ENCODE data around the gene IMPA2. TPM values are rescaled to one million over a fixed set of nuclear protein-coding genes. Genes with fewer than 3 reads are reported as not detected.

The IMPA2 gene
- total and polyA plus RNA-seq, 11 donors: 18.1 to 73.0 (median 40.8) TPM

DNA sequence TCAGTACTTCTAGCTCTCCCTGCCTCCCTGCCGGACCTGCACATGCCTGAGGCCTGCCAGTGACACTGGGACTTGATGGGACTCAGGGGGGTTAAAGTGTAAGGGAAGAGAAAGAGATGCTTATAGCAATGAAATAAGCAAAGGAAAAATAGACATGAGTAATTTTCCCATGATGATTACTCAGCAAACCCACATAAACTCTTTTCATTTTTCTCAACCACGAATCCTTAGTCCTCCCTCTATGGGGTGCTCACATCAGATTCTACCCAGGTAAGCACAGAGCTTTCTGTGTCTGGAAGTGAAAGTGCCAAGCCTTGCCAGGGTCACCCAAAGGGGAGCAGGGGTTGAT, 67.5 kb downstream of the IMPA2 start:
- H3K4me3 ChIP-seq: no peak overlapping the region
- peaks cover 0 to 36% (median 0%) of the 10 kb centered on the region in 12 donors for H3K4me1 ChIP-seq
- H3K9me3 ChIP-seq: no peaks in the 10 kb centered on the region
- no peaks in the 10 kb centered on the region for H3K36me3 ChIP-seq
- ATAC-seq: no peak
- peaks cover 0 to 4% (median 0%) of the 10 kb centered on the region in 9 donors for H3K27me3 ChIP-seq
- TF ChIP-seq, protein P1, sequence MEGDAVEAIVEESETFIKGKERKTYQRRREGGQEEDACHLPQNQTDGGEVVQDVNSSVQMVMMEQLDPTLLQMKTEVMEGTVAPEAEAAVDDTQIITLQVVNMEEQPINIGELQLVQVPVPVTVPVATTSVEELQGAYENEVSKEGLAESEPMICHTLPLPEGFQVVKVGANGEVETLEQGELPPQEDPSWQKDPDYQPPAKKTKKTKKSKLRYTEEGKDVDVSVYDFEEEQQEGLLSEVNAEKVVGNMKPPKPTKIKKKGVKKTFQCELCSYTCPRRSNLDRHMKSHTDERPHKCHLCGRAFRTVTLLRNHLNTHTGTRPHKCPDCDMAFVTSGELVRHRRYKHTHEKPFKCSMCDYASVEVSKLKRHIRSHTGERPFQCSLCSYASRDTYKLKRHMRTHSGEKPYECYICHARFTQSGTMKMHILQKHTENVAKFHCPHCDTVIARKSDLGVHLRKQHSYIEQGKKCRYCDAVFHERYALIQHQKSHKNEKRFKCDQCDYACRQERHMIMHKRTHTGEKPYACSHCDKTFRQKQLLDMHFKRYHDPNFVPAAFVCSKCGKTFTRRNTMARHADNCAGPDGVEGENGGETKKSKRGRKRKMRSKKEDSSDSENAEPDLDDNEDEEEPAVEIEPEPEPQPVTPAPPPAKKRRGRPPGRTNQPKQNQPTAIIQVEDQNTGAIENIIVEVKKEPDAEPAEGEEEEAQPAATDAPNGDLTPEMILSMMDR (IDR thresholded peaks at IDR 0.05): no peak
- TF ChIP-seq POLR2A (IDR thresholded peaks at IDR 0.05): no peak
- WGBS, 4 donors: 62 to 71% (median 69%) methylated on average over 2 of the region's 2 CpGs
- H3K27ac ChIP-seq: no peak overlapping the region
- intact Hi-C loops (cut with DNase I): no loop called here
- DNase-seq: no peak

DNA sequence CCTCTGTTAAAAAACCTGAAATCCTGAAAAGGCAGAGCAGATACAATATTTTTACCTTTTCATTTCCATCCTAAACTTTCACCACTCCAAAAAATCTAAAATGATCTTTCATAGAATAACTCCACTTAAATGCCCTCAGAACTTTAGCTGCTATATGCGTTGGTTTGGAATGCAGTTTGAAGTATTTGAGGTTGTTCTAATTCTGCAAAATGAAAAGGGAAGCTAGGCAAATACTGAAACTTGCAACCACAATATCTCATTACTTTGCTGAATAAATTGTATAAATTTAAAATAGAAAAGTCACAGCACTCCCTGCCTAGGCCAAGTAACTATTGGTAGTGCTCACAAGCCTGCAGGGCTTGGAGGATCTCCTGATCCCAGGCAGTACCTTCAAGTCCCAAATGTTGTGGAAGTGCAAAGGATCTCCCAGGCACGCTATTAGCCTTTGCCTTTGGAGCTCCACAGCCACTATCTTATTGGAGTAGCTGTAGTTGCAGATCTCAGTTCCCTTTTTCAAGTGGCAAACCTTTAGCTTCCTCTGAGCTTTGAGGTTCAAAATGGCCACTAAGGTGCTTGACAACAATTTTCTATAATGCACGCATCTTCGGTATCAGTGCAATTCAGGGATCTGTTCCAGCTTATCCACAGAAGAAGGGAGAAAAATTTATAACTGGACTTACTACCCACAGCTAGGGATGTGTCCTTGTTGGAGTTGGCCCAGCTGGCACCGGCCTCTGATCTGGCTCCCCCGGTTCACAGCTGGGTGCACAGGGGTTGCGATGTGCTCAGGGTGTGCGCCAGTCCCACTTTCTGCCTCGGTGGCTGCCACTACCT, 68.9 kb downstream of the IMPA2 start:
- WGBS, 4 donors: 66 to 85% (median 69%) methylated on average over 9 of the region's 9 CpGs
- peak overlapping the region in 1 of 12 donors; percentile 13 for H3K27ac ChIP-seq
- H3K4me3 ChIP-seq: no peak overlapping the region
- TF ChIP-seq POLR2A (IDR thresholded peaks at IDR 0.05): no peak
- TF ChIP-seq, protein P1 (IDR thresholded peaks at IDR 0.05): no peak
- peaks cover 0 to 36% (median 0%) of the 10 kb centered on the region in 12 donors for H3K4me1 ChIP-seq
- ATAC-seq (no peak), DNase-seq (no peak)
- peaks cover 0 to 4% (median 0%) of the 10 kb centered on the region in 9 donors for H3K27me3 ChIP-seq
- no peaks in the 10 kb centered on the region for H3K36me3 ChIP-seq
- H3K9me3 ChIP-seq: no peaks in the 10 kb centered on the region
- intact Hi-C loops (cut with DNase I): no loop called here

DNA sequence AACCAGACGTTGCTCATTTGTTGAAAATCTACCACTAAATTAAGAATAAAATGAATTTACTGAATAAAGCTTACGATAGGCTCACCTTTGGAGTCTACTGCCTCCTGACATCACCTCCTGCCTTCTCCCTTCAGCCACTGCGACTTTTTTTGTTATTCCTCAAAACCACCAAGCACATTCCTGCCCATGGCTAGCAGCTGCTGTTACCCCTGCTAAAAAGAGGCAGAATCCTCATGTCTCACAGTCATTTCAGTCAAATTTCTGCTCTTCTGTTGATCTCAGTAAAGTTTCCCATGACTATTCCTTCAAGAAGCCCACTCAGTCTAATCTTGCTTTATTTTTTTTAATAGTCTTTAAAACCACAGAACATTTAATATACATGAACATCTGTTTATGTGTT, 71.6 kb downstream of the IMPA2 start:
- Histone ChIP-seq H3K36me3 (no peaks in the 10 kb centered on the region), H3K27ac (peak overlapping the region in 1 of 12 donors; percentile 62), H3K4me1 (peaks cover 0 to 36% (median 0%) of the 10 kb centered on the region in 12 donors), H3K9me3 (no peaks in the 10 kb centered on the region), H3K4me3 (no peak overlapping the region), H3K27me3 (no peaks in the 10 kb centered on the region)
- ATAC-seq (no peak), DNase-seq (no peak)
- no peak for TF ChIP-seq POLR2A (IDR thresholded peaks at IDR 0.05)
- TF ChIP-seq, protein P1 (IDR thresholded peaks at IDR 0.05): no peak
- 70 to 74% (median 72%) methylated on average over 3 of the region's 3 CpGs for WGBS, 4 donors
- intact Hi-C loops (cut with DNase I): no loop called here

DNA sequence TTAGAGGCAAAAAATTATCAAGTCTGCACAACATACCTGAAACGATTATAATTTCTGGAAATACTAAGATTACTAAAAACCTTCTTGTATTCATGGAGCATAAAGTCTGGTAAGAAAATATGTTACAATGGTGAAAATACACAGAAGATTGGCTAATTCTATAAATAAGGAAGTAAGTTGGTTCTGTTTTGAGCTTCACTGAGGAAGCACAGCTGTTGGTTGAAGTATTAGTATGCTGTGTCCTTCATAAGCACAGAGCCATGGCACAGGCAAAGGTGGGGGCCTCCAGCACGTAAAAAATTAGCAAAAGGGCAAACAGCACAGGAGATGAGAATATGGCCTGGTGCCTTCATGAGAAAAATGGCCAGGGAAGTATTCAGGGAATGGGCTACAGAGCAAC, 72.0 kb downstream of the IMPA2 start:
- Histone ChIP-seq H3K36me3 (no peaks in the 10 kb centered on the region), H3K9me3 (no peaks in the 10 kb centered on the region), H3K4me3 (no peak overlapping the region), H3K27ac (peak overlapping the region in 1 of 12 donors; percentile 62), H3K27me3 (no peaks in the 10 kb centered on the region), H3K4me1 (peaks cover 0 to 36% (median 0%) of the 10 kb centered on the region in 12 donors)
- intact Hi-C loops (cut with DNase I): no loop called here
- TF ChIP-seq, protein P1 (IDR thresholded peaks at IDR 0.05): no peak
- TF ChIP-seq POLR2A (IDR thresholded peaks at IDR 0.05): no peak
- ATAC-seq (peak in 1 of 4 donors; percentile 27), DNase-seq (no peak)
- 34 to 48% (median 38%) methylated on average over 2 of the region's 2 CpGs for WGBS, 4 donors
